ENCODE results near the gene ANKH.

GRCh38 chr5:14915291-14915952 lies 43.8 kb upstream of the ANKH start:
- TF ChIP-seq CTCF (conservative IDR thresholded peaks at IDR 0.05; ENCODE audit: low read length) (no peak), EZH2phosphoT487 (IDR thresholded peaks at IDR 0.05; ENCODE audit: borderline replicate concordance) (no peak)
